AG04449 (cell line): ENCODE results near the gene CNKSR3.

Experiments
- CTCF ChIA-PET: fragments of 350-600 bp; formaldehyde crosslinking; extraction: SDS; loops from one replicate; lab custom pipeline; 2021; ENCODE audit warnings: antibody characterized with exemption; lab: Yijun Ruan, JAX
- POLR2A ChIA-PET: fragments of 400-600, 350-600 bp; formaldehyde crosslinking; extraction: SDS; loops from one replicate; lab custom pipeline; 2020; ENCODE audit warnings: antibody characterized with exemption, inconsistent platforms; lab: Yijun Ruan, JAX
- DNase-seq: peaks from one replicate; pipeline ENCODE4 v3.0.0-alpha.2; 2010; ENCODE audit warnings: low read depth, low spot score
- H3K4me3 ChIP-seq: 2 replicates; pipeline ENCODE4 v1.5.1; 2011; ENCODE audit warnings: low read depth, mild to moderate bottlenecking, control low read depth, low read length
- CTCF ChIP-seq: IDR thresholded peaks from one replicate; pipeline ENCODE4 v1.5.1; 2011; ENCODE audit warnings: mild to moderate bottlenecking, moderate library complexity, low read length, control low read depth, inconsistent platforms; ENCODE audit not compliant: insufficient read depth; ENCODE audit errors: missing control alignments

The CNKSR3 gene

GRCh38 chr6:154448448-154449096 lies 61.9 kb downstream of the CNKSR3 start:
- DNase-seq, result peak; percentile 61
- ChIA-PET CTCF (interaction anchor here (0.7 to 0.9 kb wide), 2 partner anchors 8 to 30 kb away, joined by 3 to 5 read pairs; no protein-coding TSS in a partner anchor), POLR2A (interaction anchor here (1.1 kb wide), 1 partner anchor 61 kb away, joined by 3 read pairs; the partner anchor contains the start of gene CNKSR3)
- H3K4me3 ChIP-seq, result no peak overlapping the region
- TF ChIP-seq CTCF, result peak; percentile 16

GRCh38 chr6:154447954-154448353 lies 62.5 kb downstream of the CNKSR3 start:
- DNase-seq, result no peak
- POLR2A ChIA-PET, result interaction anchor here (1.1 kb wide), 1 partner anchor 62 kb away, joined by 3 read pairs; the partner anchor contains the start of gene CNKSR3

GRCh38 chr6:154446984-154447383 lies 63.5 kb downstream of the CNKSR3 start:
- CTCF ChIA-PET, result no interaction called here
- POLR2A ChIA-PET, result no interaction called here
- no peak overlapping the region for H3K4me3 ChIP-seq
- no peak for TF ChIP-seq CTCF
- DNase-seq, result no peak

More at GRCh38 chr6:154447954-154448353, 62.5 kb downstream of the CNKSR3 start:
- TF ChIP-seq CTCF, result no peak
- CTCF ChIA-PET, result interaction anchor here (0.7 to 0.9 kb wide), 2 partner anchors 8 to 30 kb away, joined by 3 to 5 read pairs; no protein-coding TSS in a partner anchor
- H3K4me3 ChIP-seq, result no peak overlapping the region

- ChIA-PET POLR2A (no interaction called here), CTCF (interaction anchor here (1.5 kb wide), 1 partner anchor 29 kb away, joined by 3 read pairs; no protein-coding TSS in a partner anchor)
- DNase-seq, result no peak
- TF ChIP-seq CTCF, result no peak
- H3K4me3 ChIP-seq, result no peak overlapping the region
Measured at GRCh38 chr6:154445417-154445816, 65.1 kb downstream of the CNKSR3 start.

- ChIA-PET POLR2A (no interaction called here), CTCF (no interaction called here)
- DNase-seq, result no peak
- H3K4me3 ChIP-seq, result no peak overlapping the region
- no peak for TF ChIP-seq CTCF
Measured at GRCh38 chr6:154441995-154442310, 68.5 kb downstream of the CNKSR3 start.

- TF ChIP-seq CTCF, result no peak
- ChIA-PET CTCF (interaction anchor here (0.6 to 0.8 kb wide), 2 partner anchors 7 to 14 kb away, joined by 3 to 5 read pairs; no protein-coding TSS in a partner anchor), POLR2A (no interaction called here)
- DNase-seq, result no peak
- no peak overlapping the region for H3K4me3 ChIP-seq
Measured at GRCh38 chr6:154440422-154441043, 70.0 kb downstream of the CNKSR3 start.
